Measurements from ENCODE around the gene SEC61A2.
A peak's percentile ranks its signal among the peaks of the same experiment; 100 is the strongest.
"Not testable (repeated sequence)": the region's sequence is repeated elsewhere in the genome, so short reads cannot be mapped to it uniquely, and the experiment has no call there.

Gene SEC61A2

GRCh38 chr10:12129222-12130111 is at the start of gene SEC61A2:
Gene SEC61A2, plus strand, starts transcription at chr10:12129677. Its CDS starts 111 bp downstream, at chr10:12129788.
- peak; percentile 97 for DNase-seq

GRCh38 chr10:12081470-12081869 is 48.0 kb upstream of the SEC61A2 start:
- no peak for DNase-seq

- DNase-seq = no peak
Observed at GRCh38 chr10:12081879-12082557, 47.5 kb upstream of the SEC61A2 start.

GRCh38 chr10:12088919-12089318 is 40.6 kb upstream of the SEC61A2 start:
- DNase-seq = no peak

- DNase-seq = no peak
Observed at GRCh38 chr10:12091421-12091820, 38.1 kb upstream of the SEC61A2 start.

- not testable (repeated sequence) for DNase-seq
Observed at GRCh38 chr10:12097361-12097760, 32.1 kb upstream of the SEC61A2 start.

- DNase-seq = no peak
Observed at GRCh38 chr10:12097791-12098190, 31.7 kb upstream of the SEC61A2 start.

- no peak for DNase-seq
Observed at GRCh38 chr10:12098966-12099365, 30.5 kb upstream of the SEC61A2 start.

- no peak for DNase-seq
Observed at GRCh38 chr10:12103802-12104201, 25.7 kb upstream of the SEC61A2 start.

- DNase-seq = no peak
Observed at GRCh38 chr10:12107781-12108180, 21.7 kb upstream of the SEC61A2 start.

- DNase-seq = no peak
Observed at GRCh38 chr10:12109286-12109685, 20.2 kb upstream of the SEC61A2 start.

GRCh38 chr10:12111528-12111927 is 17.9 kb upstream of the SEC61A2 start:
- no peak for DNase-seq

- no peak for DNase-seq
Observed at GRCh38 chr10:12113627-12114026, 15.8 kb upstream of the SEC61A2 start.

- no peak for DNase-seq
Observed at GRCh38 chr10:12121673-12122072, 7.8 kb upstream of the SEC61A2 start.

GRCh38 chr10:12130237-12130872 is 878 bp downstream of the SEC61A2 start:
- DNase-seq = peak; percentile 87

GRCh38 chr10:12135631-12136030 is 6.2 kb downstream of the SEC61A2 start:
- DNase-seq = no peak

GRCh38 chr10:12140038-12140437 is 10.6 kb downstream of the SEC61A2 start:
- DNase-seq = no peak

- no peak for DNase-seq
Observed at GRCh38 chr10:12144538-12144937, 15.1 kb downstream of the SEC61A2 start.

- DNase-seq = no peak
Observed at GRCh38 chr10:12150163-12150562, 20.7 kb downstream of the SEC61A2 start.

GRCh38 chr10:12154516-12154915 is 25.0 kb downstream of the SEC61A2 start:
- DNase-seq = no peak

- no peak for DNase-seq
Observed at GRCh38 chr10:12156367-12157123, 27.1 kb downstream of the SEC61A2 start.

- DNase-seq = no peak
Observed at GRCh38 chr10:12158111-12158510, 28.6 kb downstream of the SEC61A2 start.

- DNase-seq = no peak
Observed at GRCh38 chr10:12160664-12161063, 31.2 kb downstream of the SEC61A2 start.

All from eye (tissue), 1 donor.